GM18511 (cell line): ENCODE data around the gene IGFBP5.

Experiments
- ATAC-seq: cut with Tn5 transposase; IDR thresholded peaks from one replicate; pipeline ENCODE4 v1.9.1; 2021; ENCODE audit warnings: mild to moderate bottlenecking, moderate library complexity; ENCODE audit not compliant: unreplicated experiment

Gene IGFBP5

DNA sequence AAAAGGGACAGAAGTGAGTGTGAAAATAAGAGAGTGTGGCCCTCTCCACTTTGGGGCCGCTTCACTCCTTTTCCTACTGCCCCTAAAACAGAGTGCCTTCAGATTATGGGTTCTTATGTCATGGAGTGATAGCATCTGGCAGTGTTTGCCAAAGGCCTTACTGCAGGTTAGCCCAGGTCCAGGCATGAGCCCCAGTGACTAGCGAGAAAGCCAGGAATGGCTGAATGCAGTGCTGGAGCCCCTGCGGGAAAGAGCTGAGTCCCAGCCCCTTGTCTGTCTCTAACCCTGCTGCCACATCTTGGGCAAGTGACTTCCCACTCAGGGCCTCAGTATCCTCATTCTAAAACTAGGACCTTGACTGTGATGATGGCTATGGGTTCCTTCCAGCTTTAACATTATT is 6.0 kb downstream of the IGFBP5 start:
- ATAC-seq: no peak

DNA sequence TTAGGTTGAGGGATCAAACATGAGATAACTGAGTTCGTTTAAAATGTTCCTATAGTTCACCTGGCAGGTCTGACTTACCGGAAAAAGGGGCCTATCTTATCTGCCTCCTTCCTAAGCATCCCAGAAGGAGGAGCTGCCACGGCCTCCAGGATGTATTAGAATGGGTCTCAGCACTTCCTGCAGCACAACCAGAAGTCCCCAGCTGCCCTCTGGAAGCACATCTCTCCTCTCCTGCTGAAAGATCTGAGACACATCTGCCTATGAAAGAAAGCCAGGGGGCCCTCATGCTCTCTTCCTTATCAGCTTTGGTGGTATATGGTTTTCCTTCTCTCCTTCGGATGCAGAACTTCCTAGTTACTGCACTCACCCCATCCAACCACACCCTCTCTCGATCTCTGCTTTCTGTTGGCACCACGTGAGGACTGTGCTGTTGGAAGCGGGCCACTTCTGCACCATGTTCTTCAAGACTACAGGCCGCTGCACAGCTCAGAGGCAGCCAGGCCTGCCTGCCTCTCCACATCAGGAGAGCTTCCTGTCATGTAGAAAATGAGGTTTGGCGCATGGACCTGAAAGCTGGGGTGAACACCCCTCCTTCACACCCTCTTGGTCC is 6.5 kb downstream of the IGFBP5 start:
- ATAC-seq: no peak

DNA sequence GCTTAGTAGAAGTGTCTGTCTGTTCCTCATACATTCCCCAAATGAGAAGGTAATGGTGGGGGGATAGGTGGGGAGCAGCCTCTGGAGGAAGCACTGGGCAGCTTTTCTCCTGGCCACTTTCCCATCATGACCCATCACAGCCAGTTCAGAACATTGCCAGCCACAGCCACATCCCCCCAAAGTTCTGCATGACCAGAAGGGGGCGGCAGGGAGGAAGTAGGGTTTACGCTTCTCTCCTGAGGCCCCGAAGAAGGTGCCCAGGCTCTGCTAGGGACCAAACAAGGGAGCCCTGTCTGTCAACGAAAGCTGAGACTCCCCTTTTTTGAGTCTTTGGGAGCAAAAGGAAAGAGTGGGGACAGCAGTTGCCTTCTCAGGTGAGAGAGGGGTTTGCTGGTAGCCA is 7.7 kb downstream of the IGFBP5 start:
- ATAC-seq: no peak

DNA sequence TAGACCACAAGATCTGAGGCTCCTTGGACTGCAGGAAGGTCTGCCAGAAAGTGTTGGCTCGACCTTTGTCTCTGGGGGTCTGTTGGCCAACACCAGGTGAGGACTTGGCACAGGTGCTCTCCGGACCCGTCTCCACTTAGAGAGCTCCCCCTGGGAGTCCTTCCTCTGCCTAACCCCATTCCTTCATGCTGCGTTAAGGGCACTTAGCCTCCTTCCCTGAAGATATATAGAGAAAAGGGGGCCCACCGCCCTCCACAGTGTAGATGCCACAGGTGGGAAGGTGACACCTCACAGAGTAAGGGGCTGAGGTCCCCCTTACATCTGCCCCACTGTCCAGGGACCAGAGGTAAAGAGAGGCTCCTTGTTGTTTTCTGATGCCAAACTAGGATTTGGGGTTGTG is 8.2 kb downstream of the IGFBP5 start:
- no peak for ATAC-seq

DNA sequence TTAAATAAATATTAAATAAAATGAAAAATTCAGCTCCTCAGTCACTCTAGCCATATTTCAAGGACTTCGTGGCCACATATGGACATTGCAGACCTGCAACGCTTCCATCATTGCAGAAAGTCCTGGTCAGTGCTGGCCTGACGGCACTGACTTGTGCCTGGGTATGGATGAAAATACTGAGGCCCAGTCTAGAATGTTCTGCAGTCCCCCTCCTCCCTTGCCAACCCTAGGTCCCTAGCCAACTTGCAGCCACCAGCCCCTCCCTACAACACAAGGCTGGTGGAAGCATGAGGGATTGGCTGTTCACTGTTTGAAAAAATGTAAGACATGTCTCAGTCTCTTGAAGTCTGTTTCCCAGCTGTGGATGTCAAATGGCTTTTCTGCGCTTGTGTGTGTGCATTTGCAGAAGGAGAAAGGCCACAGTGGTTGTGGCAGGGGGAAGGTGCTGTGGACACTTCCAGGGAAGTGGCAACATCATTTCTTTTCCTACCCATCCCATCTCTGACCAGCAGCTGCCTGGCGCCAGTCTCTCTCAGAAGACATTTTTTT is 9.9 kb downstream of the IGFBP5 start:
- ATAC-seq: no peak

DNA sequence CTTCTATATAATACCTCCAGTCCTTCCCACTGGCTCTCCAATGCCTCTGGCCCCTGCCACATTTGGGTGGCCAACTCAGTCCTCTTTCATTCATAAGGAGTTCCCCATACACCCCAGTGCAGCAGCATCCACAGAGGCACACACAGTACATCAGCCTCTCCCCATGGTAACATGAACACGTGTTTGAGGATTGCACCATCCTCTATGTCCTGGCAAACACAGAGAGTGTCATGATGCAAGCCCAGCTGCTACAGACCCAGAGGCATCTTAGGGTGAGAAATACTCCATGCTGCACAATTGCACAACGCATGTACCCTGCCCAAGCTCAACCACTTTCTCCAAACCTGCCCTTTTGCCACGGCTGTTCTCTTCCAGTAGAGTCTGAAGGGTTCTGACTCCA is 11.5 kb downstream of the IGFBP5 start:
- ATAC-seq: no peak

DNA sequence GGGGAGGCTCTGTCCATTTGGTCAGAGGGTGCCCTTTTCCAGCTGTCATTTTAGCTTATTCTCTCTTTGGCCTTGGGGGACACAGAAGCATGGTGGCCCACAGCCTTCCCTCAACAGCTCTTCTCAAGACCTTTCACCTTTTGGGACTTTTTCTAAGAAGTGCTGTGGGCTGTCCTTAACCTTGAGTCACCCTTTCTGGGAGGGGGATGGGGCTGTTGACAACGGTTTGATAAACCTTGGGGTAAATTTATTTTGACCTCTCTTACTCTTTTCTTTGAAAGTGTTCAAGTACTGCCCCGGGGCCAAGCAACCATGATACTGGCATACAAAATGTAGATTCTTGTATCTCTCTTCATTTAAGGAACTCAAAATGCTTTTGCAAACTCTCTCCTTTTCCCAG is 13.7 kb downstream of the IGFBP5 start:
- no peak for ATAC-seq

DNA sequence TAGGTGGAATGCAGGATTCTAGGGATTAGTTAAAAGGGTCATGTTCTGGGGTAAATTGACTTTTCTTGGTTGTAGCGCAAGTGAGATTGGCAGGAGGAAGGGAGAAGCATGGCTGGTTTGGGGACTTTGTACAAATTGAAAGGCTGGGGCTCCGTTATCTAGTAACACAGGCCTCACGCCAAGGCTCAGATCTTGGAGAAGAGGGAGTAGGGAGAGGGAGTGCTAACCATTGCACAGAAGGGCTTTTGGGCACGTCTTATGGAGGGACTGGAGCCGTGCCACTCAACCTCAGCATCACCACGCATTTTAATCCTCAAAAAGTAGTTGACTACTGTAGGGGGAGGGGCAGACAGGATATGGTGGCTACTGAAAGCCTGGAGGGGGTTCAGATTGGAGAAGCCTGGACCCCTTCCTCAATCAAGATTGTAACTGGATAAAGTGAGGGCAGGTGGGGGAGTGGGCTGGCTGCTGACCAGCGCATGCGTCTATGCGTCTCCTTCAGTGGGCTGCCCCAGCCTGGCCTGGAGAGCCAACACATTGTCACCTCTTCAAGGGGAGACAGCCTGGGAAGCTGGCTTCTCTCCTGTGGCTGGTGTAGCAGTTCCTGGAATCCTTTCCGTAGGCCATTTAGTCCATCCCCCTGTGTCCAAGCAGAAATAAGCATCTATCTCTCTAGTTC is 14.3 kb downstream of the IGFBP5 start:
- no peak for ATAC-seq

DNA sequence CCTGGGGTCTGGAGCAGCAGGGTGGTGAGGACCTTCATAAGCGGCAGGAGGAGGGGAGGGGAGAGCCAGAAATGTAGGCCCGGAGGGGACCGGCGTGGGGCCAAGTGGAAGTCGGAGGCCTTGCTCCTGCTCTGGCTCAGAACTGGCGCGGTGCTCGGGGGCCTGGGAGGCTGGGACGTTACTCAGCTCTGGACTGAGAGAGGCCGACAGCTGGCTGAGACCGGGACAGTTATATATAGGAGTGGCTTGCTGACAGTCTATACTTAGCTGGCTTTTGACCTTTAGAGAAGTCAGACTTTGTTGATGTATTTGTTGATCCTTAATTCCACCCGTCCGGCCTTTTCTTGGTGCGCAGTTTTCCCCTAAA is 15.7 kb downstream of the IGFBP5 start:
- no peak for ATAC-seq

DNA sequence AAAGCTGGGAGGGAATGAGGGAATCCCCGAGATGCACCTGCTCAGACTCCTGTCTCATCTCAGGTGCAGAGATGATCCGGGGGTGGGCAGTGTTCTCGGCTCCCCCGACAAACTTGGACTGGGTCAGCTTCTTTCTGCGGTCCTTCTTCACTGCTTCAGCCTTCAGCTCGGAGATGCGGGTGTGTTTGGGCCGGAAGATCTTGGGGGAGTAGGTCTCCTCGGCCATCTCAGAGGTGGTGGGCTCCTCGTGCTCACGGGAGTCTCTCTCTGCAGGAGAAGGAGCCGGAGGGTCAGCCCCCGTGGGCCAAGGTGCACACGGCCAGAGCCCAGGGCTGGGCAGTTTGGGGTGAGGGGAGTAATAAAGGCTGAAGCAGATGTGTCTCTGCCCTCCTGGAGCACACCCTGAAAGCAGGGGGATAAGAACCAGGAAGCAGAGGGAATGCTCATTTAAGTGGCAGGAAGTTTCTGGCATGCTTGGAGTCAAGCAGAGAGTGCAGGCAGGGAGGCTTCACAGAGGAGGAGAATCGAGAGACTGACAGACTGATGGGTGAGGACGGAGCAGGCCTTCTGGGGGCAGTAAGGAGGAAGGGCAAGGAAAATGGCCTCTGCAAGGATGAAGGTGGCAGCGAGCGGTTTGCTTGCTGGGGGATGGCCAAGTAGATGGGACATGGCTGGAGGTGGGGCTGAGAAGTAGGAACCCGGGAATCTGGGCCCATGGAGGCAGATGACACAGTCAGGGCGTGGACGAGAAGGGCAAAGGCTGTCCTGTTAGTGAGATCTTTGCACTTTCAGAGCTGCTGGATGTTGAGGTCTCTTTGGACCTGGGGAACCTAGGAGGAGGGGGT is 16.3 kb downstream of the IGFBP5 start:
- ATAC-seq: no peak

DNA sequence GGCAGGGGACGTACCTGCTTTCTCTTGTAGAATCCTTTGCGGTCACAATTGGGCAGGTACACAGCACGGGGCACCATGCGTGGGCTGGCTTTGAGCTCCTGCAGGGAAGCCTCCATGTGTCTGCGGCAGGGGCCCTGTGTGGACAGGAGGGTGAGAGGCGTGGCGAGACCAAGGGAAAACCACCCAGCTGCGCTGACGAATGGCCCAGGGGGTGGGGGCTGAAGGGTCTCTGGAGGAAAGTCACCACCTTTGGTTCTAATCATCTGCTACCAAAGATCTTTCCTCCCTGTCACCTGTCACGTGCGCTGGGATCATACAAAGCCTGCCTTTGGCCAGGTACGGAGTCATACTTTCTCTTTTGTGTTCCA is 17.3 kb downstream of the IGFBP5 start:
- no peak for ATAC-seq

DNA sequence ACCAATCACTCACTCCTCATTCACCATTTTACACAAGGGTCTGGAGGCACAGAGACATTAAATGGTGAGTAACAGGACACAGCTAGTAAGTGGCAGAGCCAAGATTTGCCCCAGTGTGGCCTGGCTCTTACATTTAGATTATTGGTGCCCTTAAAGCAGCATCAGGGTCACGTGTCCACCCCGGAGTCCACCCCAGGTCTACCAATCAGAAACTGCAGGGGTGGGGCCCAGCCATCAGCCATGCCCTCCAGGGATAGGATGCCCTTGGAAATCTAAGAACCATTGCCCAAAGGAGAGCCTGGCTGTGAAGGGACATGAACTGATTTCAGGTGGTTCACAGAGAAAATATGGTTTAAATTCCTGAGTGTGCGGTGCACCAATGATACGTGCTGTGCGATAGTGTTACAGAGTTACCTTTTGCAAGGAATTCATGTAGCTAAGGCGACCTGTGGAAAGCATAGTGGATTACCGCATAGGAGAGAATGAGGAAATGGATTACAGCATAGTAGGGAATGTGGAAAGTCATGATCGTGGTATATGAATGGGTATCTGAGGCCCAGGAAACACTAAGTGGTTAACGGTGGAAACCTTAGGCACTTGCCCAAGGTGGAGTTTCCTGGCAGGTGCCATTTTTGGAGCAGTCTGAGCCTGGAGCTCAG is 17.8 kb downstream of the IGFBP5 start:
- no peak for ATAC-seq

DNA sequence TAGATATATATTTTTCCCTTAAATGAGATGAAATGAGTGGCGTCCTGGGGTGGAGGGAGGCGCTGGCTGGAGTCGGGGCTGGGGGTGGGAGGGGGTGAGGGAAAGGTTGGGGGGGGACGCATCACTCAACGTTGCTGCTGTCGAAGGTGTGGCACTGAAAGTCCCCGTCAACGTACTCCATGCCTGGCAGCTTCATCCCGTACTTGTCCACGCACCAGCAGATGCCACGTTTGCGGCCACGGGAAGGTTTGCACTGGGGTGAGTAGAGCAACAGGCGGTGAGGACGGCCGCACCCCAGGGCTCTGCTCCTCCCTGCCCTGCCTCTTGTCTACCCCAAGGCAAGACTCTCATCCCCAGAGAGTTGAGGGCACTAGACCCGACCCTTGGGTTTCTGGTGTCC is 18.7 kb downstream of the IGFBP5 start:
- no peak for ATAC-seq

DNA sequence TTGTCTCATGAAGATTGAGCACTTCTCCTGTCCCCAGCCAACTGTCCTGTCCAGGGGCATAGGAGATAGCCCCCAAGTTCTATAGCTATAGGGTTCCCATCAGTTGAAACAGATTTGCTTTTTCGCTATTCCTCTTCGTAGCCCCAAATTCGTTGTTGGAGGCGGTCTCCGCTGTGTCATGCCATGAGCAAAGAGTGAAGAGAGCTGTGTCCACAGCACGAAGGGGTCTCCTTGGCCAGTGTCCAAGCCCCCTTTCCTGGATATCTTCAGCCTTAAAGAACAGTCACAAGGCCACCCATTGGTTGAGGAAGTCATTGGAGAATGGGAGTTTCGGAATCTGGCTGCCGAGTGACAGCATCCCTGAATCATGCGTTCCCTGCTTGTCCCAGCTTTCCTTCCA is 21.0 kb downstream of the IGFBP5 start:
- no peak for ATAC-seq

DNA sequence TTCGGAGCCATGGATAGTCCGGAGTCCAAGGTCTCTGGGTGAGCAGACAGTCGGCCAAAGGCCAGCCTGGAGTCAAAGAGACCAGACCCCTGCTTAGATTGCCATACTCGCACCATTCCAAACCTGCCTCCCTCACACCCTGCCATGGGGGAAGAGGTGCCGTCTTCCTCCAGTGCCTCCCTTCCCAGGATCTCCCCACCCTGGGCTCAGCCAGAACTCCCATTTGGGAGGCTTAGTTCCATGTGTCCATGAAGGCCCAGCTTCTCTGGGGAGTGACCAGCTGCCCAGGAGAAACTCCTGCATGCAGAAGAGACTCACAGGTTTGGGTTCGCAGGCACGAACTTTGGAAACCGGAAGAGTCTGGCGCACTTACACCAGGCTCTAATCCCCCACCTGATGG is 21.7 kb downstream of the IGFBP5 start:
- no peak for ATAC-seq

DNA sequence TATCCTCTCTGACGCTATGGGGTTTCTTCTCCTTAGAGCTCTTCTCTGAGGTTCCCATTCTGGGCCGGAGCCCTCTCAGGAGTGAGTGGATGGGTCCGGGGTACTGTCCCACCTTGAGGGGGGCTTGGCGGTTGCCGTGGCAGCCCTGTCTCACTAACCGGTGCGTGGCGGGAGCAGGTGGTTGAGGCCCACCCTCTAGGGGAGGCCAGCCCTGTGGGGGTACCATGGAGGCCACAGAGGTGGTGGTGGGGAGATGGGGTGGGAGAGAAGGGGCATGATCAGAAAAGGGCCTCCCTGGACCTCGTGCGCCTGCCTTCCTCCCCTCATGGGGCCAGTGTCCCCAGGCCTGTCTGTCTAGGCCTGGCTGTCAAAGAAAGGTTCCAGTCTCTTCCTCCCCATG is 22.3 kb downstream of the IGFBP5 start:
- no peak for ATAC-seq

DNA sequence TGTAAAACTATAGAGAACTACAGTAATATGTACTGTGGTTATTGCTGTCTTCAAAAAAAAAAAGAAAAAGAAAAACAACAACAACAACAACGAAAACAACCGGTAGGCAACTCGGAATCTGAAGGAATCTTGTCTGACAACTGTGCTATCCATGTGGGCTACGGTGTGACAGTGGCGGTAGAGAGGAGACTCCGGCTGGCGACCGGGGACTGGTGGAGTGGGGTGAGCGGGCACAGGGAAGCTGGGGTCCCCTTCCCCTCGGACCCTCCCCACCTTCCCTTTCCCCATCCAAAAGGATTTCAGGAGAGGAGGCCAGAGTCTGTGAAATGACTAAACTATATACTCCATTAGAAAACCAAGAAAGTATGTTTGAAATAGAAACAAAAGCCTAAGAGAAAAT is 22.9 kb downstream of the IGFBP5 start:
- ATAC-seq: no peak

DNA sequence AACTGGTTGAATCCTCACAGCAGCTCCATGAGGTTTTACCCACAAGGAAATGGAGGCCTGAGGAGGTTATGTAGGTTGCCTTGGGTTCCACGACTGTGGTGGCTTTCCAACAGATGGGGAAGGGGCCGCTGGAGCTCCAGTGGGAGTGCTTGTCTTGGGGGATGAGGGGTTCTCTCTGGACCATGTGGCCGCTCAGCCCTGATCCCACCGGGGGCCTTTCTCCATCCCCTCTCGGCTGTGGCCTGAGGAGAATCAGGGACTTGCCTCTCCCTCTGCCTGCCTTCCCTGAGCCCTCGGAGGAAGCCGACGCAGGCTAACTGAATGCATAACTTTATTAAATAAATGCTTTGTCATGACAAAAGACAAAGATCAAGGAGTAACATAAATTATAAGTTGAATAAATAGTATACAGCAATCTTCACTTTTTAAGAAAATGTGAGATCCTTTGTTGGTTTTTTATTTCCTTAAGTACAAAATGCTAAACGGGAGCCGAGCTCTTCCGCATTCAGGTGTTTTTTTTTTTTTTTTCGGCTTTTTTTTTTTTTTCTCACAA is 23.5 kb downstream of the IGFBP5 start:
- ATAC-seq: no peak

DNA sequence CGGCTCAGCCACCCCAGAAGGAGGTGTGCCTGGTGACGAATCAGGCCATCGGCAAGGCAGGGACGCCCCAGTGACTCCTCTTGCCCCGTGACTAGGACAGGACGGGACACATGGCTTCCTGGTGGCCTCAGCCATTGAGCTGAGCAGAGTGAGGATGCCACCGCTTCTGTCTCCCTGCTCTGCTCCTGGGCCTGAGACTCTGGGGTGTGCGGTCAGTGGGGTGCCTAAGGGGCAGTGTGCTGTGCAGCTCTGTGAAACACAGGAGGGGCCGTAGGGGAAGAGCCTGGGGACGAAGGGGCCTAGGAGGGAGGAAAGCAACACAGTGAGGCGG is 24.3 kb downstream of the IGFBP5 start:
- no peak for ATAC-seq

DNA sequence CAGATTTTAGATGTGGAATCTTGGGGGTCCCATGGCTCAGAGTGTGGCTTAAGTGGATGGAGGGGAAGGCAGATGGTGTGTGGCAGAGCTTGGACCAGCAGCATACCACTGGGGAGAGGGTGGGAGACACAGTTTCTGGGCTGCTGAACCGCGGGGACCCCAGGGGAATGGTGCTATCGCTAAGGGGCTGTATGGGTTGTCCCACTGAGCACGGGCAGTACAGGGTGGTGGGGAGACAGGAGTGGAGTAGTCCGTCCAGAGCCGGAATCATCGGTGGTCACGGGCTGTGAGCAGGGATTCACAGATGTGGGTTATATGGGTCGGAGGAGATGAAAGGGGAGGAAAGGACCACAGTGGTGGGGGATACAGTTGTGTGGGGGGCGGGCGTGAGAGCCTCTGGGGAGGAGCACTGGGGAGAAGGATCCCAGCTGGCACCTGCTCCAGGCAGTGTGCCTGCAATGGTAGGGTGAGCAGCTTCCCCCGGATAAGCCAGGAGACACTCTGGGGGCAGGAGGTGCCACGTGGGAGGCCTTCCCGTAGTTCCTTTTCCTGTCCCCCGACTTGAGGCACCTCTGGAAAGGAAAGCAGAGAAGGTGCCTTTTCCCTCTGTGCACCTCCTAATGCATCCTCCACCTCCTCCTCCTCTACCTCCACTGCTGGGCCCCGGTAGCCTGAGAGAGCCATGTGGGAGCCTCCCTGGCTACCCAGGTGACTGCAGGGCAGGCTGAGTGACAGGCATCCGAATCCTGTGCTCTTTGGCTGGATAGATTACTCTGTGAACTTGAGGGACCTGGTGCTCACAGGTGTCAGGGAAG is 24.9 kb downstream of the IGFBP5 start:
- ATAC-seq: no peak
